Astrocyte (in vitro differentiated cells and primary cell): ENCODE data around the gene FBXO11.

Source experiments
- CTCF ChIP-seq: IDR thresholded peaks from 2 replicates; pipeline ENCODE4 v1.5.1; 2011; ENCODE audit warnings: low read depth, mild to moderate bottlenecking, inconsistent platforms, low read length, moderate library complexity; ENCODE audit not compliant: insufficient read depth
- EZH2 ChIP-seq: IDR thresholded peaks from 2 replicates; pipeline ENCODE4 v1.6.1; 2012; ENCODE audit warnings: mild to moderate bottlenecking, low read length, inconsistent platforms; ENCODE audit not compliant: insufficient read depth

GRCh38 chr2:47890711-47891368 lies 15.5 kb downstream of the FBXO11 start:
- TF ChIP-seq EZH2 (no peak), CTCF (no peak)
